ENCODE measurements around the gene AFG3L2. TPM values are rescaled to one million over a fixed set of nuclear protein-coding genes. Genes with fewer than 3 reads are reported as not detected.

The AFG3L2 gene
- total and polyA plus RNA-seq, 9 of the 15 experiments (the other 6 are each of a cell fraction or from before 2014, with no cell fraction given), result 24.1 to 109 (median 84.0) TPM

DNA sequence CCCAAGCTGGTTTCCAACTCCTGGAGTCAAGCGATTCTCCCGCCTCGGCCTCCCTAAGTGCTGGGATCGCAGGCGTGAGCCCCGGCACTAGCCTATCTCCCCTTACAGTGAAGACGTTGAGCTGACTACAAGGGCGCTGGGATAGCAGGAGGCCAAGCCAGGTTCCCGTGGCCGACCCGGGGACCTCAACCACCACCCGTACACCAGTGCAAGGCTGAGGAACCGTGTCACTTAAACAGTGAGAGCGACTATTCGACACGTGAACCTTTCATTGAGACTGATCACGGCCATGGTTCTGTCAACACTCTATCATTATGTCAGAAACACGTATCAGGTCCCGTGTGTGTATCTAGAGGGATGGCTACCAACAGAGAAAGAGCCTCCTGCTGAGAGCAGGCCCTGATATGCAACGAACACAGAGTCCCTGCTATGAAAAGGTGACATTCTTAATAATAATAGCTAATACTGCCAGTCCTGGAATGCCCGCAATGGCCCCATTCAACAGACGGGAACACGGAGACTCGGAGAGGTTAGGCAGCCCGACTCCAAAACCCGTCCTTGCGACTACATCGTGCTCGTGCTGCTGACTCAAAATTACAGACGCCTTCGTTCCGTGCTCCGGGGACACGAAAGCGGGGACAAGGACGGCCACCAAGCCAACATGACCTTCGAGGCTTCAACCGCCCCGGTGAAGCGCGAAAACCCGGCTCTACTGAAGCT, 833 bp downstream of the AFG3L2 start (continued):
- TF ChIP-seq MNT (conservative IDR thresholded peaks at IDR 0.05) (peak; percentile 12 to 34; a peak in 2 of 4 replicates), XRCC5 (IDR thresholded peaks at IDR 0.05; ENCODE audit: low read depth, low read length) (no peak), USF1 (CRISPR knock-in tag; IDR thresholded peaks at IDR 0.05) (peak; percentile 50), MYC (IDR thresholded peaks at IDR 0.05; ENCODE audit: low read depth, low read length) (no peak), MYC (CRISPR knock-in tag; IDR thresholded peaks at IDR 0.05; ENCODE audit: borderline replicate concordance, low read depth) (0 out of 2 replicates have a peak, but pooled peaks have one; percentile 16), ZNF239 (CRISPR knock-in tag; IDR thresholded peaks at IDR 0.05) (no peak), ZC3H4 (CRISPR knock-in tag; IDR thresholded peaks at IDR 0.05; ENCODE audit: borderline replicate concordance) (peak; percentile 45; the same call in 1 of the 2 replicates), MLLT1 (IDR thresholded peaks at IDR 0.05) (peak; percentile 2 to 28; a peak in 1 of 4 replicates), TEAD1 (CRISPR knock-in tag; IDR thresholded peaks at IDR 0.05) (peak in 1 of 2 experiments; percentile 69; a peak in 2 of 4 replicates), SETDB1 (IDR thresholded peaks at IDR 0.05; ENCODE audit: low read length) (no peak), MED1 (CRISPR knock-in tag; IDR thresholded peaks at IDR 0.05; ENCODE audit: borderline replicate concordance) (no peak), DDX20 (tag; IDR thresholded peaks at IDR 0.05; ENCODE audit: low read depth) (no peak), MIER1 (IDR thresholded peaks at IDR 0.05; ENCODE audit: low read depth) (peak; percentile 23; the same call in 1 of the 2 replicates), SMARCA5 (IDR thresholded peaks at IDR 0.05) (no peak), FOXP1 (CRISPR knock-in tag; IDR thresholded peaks at IDR 0.05) (no peak), ZNF395 (CRISPR knock-in tag; IDR thresholded peaks at IDR 0.05) (peak; percentile 49; the same call in 1 of the 2 replicates), GATAD2A (IDR thresholded peaks at IDR 0.05) (no peak), RBM25 (IDR thresholded peaks at IDR 0.05; ENCODE audit: low read depth, low read length, severe bottlenecking) (peak; percentile 68), ZNF644 (tag; IDR thresholded peaks at IDR 0.05; ENCODE audit: low read depth) (no peak; the same call in 1 of the 2 replicates), PHB (CRISPR knock-in tag; IDR thresholded peaks at IDR 0.05) (no peak)
- TF ChIP-seq, protein P1, sequence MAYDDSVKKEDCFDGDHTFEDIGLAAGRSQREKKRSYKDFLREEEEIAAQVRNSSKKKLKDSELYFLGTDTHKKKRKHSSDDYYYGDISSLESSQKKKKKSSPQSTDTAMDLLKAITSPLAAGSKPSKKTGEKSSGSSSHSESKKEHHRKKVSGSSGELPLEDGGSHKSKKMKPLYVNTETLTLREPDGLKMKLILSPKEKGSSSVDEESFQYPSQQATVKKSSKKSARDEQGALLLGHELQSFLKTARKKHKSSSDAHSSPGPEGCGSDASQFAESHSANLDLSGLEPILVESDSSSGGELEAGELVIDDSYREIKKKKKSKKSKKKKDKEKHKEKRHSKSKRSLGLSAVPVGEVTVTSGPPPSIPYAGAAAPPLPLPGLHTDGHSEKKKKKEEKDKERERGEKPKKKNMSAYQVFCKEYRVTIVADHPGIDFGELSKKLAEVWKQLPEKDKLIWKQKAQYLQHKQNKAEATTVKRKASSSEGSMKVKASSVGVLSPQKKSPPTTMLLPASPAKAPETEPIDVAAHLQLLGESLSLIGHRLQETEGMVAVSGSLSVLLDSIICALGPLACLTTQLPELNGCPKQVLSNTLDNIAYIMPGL (CRISPR knock-in tag; IDR thresholded peaks at IDR 0.05), result 0 out of 2 replicates have a peak, but pooled peaks have one; percentile 67
